ENCODE measurements around the gene HELB.

The HELB gene

GRCh38 chr12:66301944-66302826, at the start of gene HELB:
TSS of gene HELB (plus strand) at chr12:66302493. CDS start at chr12:66302604, 111 bp downstream.
- DNase-seq (ENCODE audit: low read depth), result peak; percentile 97

- DNase-seq (ENCODE audit: low read depth), result no peak
Observed at GRCh38 chr12:66252771-66253170, 49.5 kb upstream of the HELB start.

- no peak for DNase-seq (ENCODE audit: low read depth)
Observed at GRCh38 chr12:66255737-66256136, 46.6 kb upstream of the HELB start.

- no peak for DNase-seq (ENCODE audit: low read depth)
Observed at GRCh38 chr12:66258011-66258410, 44.3 kb upstream of the HELB start.

GRCh38 chr12:66262737-66263136, 39.6 kb upstream of the HELB start:
- DNase-seq (ENCODE audit: low read depth), result no peak

GRCh38 chr12:66268562-66268961, 33.7 kb upstream of the HELB start:
- no peak for DNase-seq (ENCODE audit: low read depth)

GRCh38 chr12:66269142-66269541, 33.2 kb upstream of the HELB start:
- DNase-seq (ENCODE audit: low read depth), result no peak

- peak; percentile 60 for DNase-seq (ENCODE audit: low read depth)
Observed at GRCh38 chr12:66269757-66270383, 32.4 kb upstream of the HELB start.

- no peak for DNase-seq (ENCODE audit: low read depth)
Observed at GRCh38 chr12:66270613-66271012, 31.7 kb upstream of the HELB start.

GRCh38 chr12:66272650-66273049, 29.6 kb upstream of the HELB start:
- DNase-seq (ENCODE audit: low read depth), result no peak

- DNase-seq (ENCODE audit: low read depth), result no peak
Observed at GRCh38 chr12:66273147-66273546, 29.1 kb upstream of the HELB start.

- DNase-seq (ENCODE audit: low read depth), result no peak
Observed at GRCh38 chr12:66275040-66275439, 27.3 kb upstream of the HELB start.

- DNase-seq (ENCODE audit: low read depth), result peak; percentile 40
Observed at GRCh38 chr12:66279123-66279712, 23.1 kb upstream of the HELB start.

GRCh38 chr12:66280561-66280960, 21.7 kb upstream of the HELB start:
- DNase-seq (ENCODE audit: low read depth), result no peak

GRCh38 chr12:66282244-66282643, 20.0 kb upstream of the HELB start:
- DNase-seq (ENCODE audit: low read depth), result no peak

GRCh38 chr12:66287275-66287674, 15.0 kb upstream of the HELB start:
- no peak for DNase-seq (ENCODE audit: low read depth)

GRCh38 chr12:66288121-66288520, 14.2 kb upstream of the HELB start:
- no peak for DNase-seq (ENCODE audit: low read depth)

GRCh38 chr12:66289485-66289884, 12.8 kb upstream of the HELB start:
- no peak for DNase-seq (ENCODE audit: low read depth)

- no peak for DNase-seq (ENCODE audit: low read depth)
Observed at GRCh38 chr12:66290716-66291200, 11.5 kb upstream of the HELB start.

- DNase-seq (ENCODE audit: low read depth), result no peak
Observed at GRCh38 chr12:66296176-66296683, 6.1 kb upstream of the HELB start.

- no peak for DNase-seq (ENCODE audit: low read depth)
Observed at GRCh38 chr12:66297080-66297479, 5.2 kb upstream of the HELB start.

GRCh38 chr12:66297923-66298322, 4.4 kb upstream of the HELB start:
- DNase-seq (ENCODE audit: low read depth), result no peak

- no peak for DNase-seq (ENCODE audit: low read depth)
Observed at GRCh38 chr12:66302827-66303169, 505 bp downstream of the HELB start.
